DND-41 (cell line): ENCODE data around the gene SIRT7.

ENCODE experiments used
- ATAC-seq: fragments of 200-7000 bp; cut with Tn5 transposase; 3 replicates; pipeline ENCODE4 v1.9.1; 2021; ENCODE audit warnings: low read depth; ENCODE audit not compliant: insufficient read depth
- DNase-seq: peaks from one replicate; pipeline ENCODE4 v3.0.0-alpha.2; 2020
- H2AFZ ChIP-seq: 2 replicates; pipeline ENCODE4 v1.6.0; 2012; ENCODE audit warnings: low read depth, low read length
- H3K27ac ChIP-seq: 2 replicates; pipeline ENCODE4 v1.5.1; 2012; ENCODE audit warnings: low read length, inconsistent platforms
- H3K27me3 ChIP-seq: fragments of 200-600 bp; sonication (generic); 2 replicates; pipeline ENCODE4 v1.6.0; 2012; ENCODE audit warnings: low read length, mild to moderate bottlenecking, inconsistent platforms; ENCODE audit not compliant: insufficient read depth, poor library complexity
- H3K36me3 ChIP-seq: 2 replicates; pipeline ENCODE4 v1.5.1; 2012; ENCODE audit warnings: low read length, inconsistent platforms; ENCODE audit not compliant: insufficient read depth
- H3K4me1 ChIP-seq: 2 replicates; pipeline ENCODE4 v1.5.1; 2012; ENCODE audit warnings: mild to moderate bottlenecking, low read length; ENCODE audit not compliant: insufficient read depth
- H3K4me2 ChIP-seq: 2 replicates; pipeline ENCODE4 v1.6.0; 2012; ENCODE audit warnings: mild to moderate bottlenecking, moderate library complexity, low read length, inconsistent platforms; ENCODE audit not compliant: insufficient read depth
- H3K4me3 ChIP-seq, 2 experiments: fragments of 200-600 bp in 1 of 2; shearing (Covaris generic) in 1 of 2; 2 replicates each; pipeline ENCODE4 v1.5.1; 2012 to 2016; ENCODE audit warnings: inconsistent platforms in 2 of 2, low read length in 2 of 2, mild to moderate bottlenecking in 2 of 2, low read depth in 1 of 2, moderate library complexity in 1 of 2
- H3K79me2 ChIP-seq: 2 replicates; pipeline ENCODE4 v1.6.0; 2012; ENCODE audit warnings: low read length, inconsistent platforms; ENCODE audit not compliant: insufficient read depth
- H3K9ac ChIP-seq: 2 replicates; pipeline ENCODE4 v1.6.0; 2012; ENCODE audit warnings: low read depth, mild to moderate bottlenecking, inconsistent platforms, low read length, moderate library complexity
- H3K9me3 ChIP-seq: 2 replicates; pipeline ENCODE4 v1.5.1; 2012; ENCODE audit warnings: low read length, moderate library complexity, mild to moderate bottlenecking, inconsistent platforms; ENCODE audit not compliant: insufficient read depth, severe bottlenecking
- H4K20me1 ChIP-seq: 2 replicates; pipeline ENCODE4 v1.6.0; 2012; ENCODE audit warnings: low read length; ENCODE audit not compliant: insufficient read depth
- CTCF ChIP-seq: IDR thresholded peaks from 2 replicates; pipeline ENCODE4 v1.5.1; 2012; ENCODE audit warnings: borderline replicate concordance, low read length, moderate library complexity, mild to moderate bottlenecking; ENCODE audit not compliant: poor library complexity, severe bottlenecking; ENCODE audit errors: extremely low read depth
- EZH2 ChIP-seq: IDR thresholded peaks from 3 replicates; pipeline ENCODE4 v1.6.1; 2012; ENCODE audit warnings: borderline replicate concordance, low read depth, mild to moderate bottlenecking, moderate library complexity, low read length, inconsistent platforms; ENCODE audit not compliant: severe bottlenecking

SIRT7 gene

GRCh38 chr17:81948635-81949378 lies 30.8 kb upstream of the SIRT7 start:
- DNase-seq (no peak), ATAC-seq (no peak)
- peaks cover 9% of the 10 kb centered on the region for H3K4me1 ChIP-seq
- no peaks in the 10 kb centered on the region for H4K20me1 ChIP-seq
- H3K4me3 ChIP-seq: no peak overlapping the region
- H3K79me2 ChIP-seq: no peaks in the 10 kb centered on the region
- TF ChIP-seq CTCF: no peak
- no peak for TF ChIP-seq EZH2
- H3K27me3 ChIP-seq: no peaks in the 10 kb centered on the region
- H3K36me3 ChIP-seq: no peaks in the 10 kb centered on the region
- no peak overlapping the region for H2AFZ ChIP-seq
- H3K9ac ChIP-seq: no peak overlapping the region
- H3K9me3 ChIP-seq: no peaks in the 10 kb centered on the region
- H3K27ac ChIP-seq: no peak overlapping the region
- no peak overlapping the region for H3K4me2 ChIP-seq

- no peak within 1 kb of the TSS for H3K4me2 ChIP-seq
- no peaks in the 10 kb centered on the region for H3K79me2 ChIP-seq
- no peak within 1 kb of the TSS for H2AFZ ChIP-seq
- H3K9ac ChIP-seq: no peak within 1 kb of the TSS
- no peaks in the 10 kb centered on the region for H3K9me3 ChIP-seq
- ATAC-seq (no peak), DNase-seq (no peak)
- H3K4me3 ChIP-seq: no peak within 1 kb of the TSS
- no peak for TF ChIP-seq CTCF
- no peak for TF ChIP-seq EZH2
- no peaks in the 10 kb centered on the region for H4K20me1 ChIP-seq
- no peaks in the 10 kb centered on the region for H3K27me3 ChIP-seq
- no peaks in the 10 kb centered on the region for H3K36me3 ChIP-seq
- H3K27ac ChIP-seq: no peak within 1 kb of the TSS
- no peaks in the 10 kb centered on the region; the same call in 1 of the 2 replicates for H3K4me1 ChIP-seq
Measured at GRCh38 chr17:81947189-81947588, 29.2 kb upstream of the SIRT7 start, which contains the start of gene MYADML2. Gene MYADML2, minus strand, starts transcription at chr17:81947233. Its CDS starts 5,492 bp downstream, at chr17:81941741.

- Histone ChIP-seq H3K9me3 (no peaks in the 10 kb centered on the region), H3K27me3 (no peaks in the 10 kb centered on the region), H4K20me1 (no peaks in the 10 kb centered on the region), H3K27ac (no peak overlapping the region), H2AFZ (no peak overlapping the region), H3K9ac (no peak overlapping the region), H3K36me3 (no peaks in the 10 kb centered on the region), H3K4me1 (no peaks in the 10 kb centered on the region), H3K4me3 (no peak overlapping the region), H3K4me2 (no peak overlapping the region), H3K79me2 (no peaks in the 10 kb centered on the region)
- ATAC-seq (no peak), DNase-seq (no peak)
- TF ChIP-seq EZH2 (no peak), CTCF (no peak)
Measured at GRCh38 chr17:81944858-81945257, 26.9 kb upstream of the SIRT7 start.
